HFF-Myc (cell line): ENCODE measurements around the gene PXN.

ENCODE experiments used
- DNase-seq: peaks from one replicate; pipeline ENCODE4 v3.0.0-alpha.2; 2011; ENCODE audit warnings: low read depth; ENCODE audit errors: extremely low read depth
- H3K4me3 ChIP-seq: replicated peaks from 2 replicates; pipeline ENCODE4 v1.5.1; 2011; ENCODE audit warnings: low read depth, mild to moderate bottlenecking, control low read depth, low read length
- CTCF ChIP-seq: IDR thresholded peaks from 2 replicates; pipeline ENCODE4 v1.5.1; 2012; ENCODE audit warnings: mild to moderate bottlenecking, low read depth, low read length, control low read depth; ENCODE audit errors: missing control alignments

Gene PXN

DNA sequence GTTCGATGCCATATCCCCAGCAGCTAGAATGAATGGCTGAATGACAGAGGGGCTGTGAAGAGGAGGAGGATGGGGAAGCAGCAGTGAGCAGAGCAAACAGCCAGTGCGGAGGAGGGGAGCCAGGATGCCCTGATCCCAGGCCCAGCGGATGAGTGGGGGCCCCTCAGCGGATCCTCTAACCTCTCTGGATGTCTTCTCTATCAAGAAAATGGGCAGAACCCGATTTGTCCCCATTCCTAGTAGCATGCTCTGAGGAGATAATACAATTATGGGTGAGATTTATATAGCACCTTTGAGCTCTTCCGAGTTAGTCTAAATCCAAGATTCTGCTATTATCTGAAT, 34.6 kb downstream of the PXN start:
- no peak for DNase-seq
- TF ChIP-seq CTCF: no peak
- peak overlapping the region; percentile 30 for H3K4me3 ChIP-seq

DNA sequence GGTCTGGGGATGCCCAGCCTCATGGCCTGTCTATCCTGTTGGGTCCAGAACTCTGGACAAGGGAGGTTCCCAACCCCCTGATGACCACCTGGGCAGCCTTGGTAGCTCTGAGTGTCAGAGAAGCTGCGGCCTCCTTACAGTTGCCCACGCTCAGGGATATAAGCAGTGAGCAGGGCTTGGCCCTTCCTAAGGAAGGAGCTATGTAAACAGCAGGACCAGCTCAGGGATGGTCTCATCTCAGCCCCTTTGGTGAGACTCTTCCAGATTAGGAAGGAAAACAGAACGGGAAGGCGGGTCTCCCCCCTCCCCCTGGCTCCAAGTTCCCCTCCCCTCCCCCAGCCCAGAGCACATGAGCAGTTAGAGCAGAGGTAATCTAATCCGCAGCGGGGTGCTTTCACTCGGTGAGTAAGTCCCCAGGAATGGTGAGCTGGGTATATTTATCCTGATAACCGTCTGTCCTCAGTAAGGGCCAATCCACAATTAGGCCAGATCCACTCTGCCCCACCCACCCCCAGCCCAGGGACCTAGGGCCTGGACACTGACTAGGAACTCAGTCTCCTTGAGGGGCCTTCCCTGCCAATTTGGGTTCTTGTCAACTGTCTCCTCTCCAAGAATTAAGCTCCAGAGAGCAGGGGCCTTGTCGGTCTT, 35.1 kb downstream of the PXN start:
- peak; percentile 95 for DNase-seq
- peak overlapping the region; percentile 35 for H3K4me3 ChIP-seq

DNA sequence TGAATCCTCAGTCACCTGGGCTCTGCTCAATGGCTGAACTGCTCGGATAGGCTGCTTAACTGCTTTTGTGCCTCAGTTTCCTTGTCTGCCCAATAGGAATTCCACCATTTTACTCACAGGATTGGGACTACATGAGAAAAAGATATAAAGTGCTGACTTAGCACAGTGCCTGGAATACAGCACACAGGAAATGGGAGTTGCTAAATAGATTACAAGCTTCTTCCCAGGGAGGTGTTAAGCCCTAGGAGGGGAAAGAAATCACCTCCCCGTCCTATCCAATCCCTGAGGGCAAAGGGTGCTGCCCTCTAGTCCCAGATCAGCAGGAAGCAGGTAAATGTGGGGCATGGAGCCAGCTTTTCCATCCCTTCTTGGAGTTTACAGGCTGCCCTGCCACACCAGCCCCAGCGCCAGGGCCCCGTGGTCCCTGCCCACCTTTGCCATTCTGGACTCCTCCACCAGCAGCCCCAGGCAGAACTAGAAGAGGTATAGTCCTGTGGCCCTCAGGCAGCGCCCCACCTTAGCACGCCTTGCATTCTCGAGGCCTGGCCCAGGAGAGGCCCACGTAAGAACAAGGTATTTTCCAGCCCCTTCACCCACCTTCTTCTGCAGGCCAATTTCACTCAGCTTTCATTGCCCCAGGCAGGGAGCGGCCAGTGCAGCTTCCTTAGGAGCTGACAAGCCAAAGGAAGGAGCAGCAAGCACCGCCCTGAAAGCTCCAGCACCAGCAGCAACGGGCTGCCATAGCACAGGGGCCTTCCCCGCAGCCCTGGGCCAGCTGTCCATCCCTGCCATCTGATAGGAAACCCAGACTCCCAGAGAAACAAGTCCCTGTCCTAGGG, 35.8 kb downstream of the PXN start:
- no peak for TF ChIP-seq CTCF
- peak overlapping the region; percentile 35 for H3K4me3 ChIP-seq
- DNase-seq: no peak

More for the DNA sequence above, 35.1 kb downstream of the PXN start:
- no peak for TF ChIP-seq CTCF

DNA sequence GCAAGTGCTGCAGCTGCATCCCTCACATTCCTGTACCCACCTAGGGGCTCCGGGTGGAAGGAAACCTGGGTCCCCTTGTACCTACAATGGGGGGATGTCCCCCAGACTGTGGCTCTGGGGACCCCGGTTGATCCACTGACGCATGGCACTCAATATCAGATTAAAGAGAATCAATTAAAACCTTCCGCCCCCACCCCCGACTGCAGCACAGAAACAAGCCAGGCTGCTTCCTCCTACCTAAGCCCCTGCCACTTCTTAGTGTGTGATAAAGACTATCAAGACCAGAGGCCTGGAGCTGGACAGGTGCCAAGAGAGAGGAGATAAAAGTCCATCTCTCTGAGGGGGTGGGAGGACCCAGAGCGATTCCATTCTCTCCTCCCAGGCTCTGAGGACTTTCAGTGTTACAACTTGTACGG, 36.5 kb downstream of the PXN start:
- no peak for DNase-seq
- no peak for TF ChIP-seq CTCF
- H3K4me3 ChIP-seq: peak overlapping the region; percentile 4; the same call in 1 of the 2 replicates

- H3K4me3 ChIP-seq: no peak overlapping the region; the same call in 1 of the 2 replicates
- peak; percentile 92 for TF ChIP-seq CTCF
- no peak for DNase-seq
These were observed 37.0 kb downstream of the PXN start for GRCh38 chr12:120228291-120229070.

DNA sequence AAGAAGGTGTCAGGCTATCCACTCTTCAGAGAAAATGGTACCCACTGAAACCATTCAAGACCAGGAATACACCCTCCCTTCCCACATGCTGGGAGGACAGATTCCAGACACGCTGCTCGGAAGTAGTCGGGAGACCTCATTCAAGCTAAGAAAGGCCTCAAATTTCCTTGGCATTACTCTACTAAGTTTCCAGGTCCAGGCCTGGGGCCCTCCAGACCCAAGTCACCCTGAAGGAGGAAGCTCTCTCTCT, 37.6 kb downstream of the PXN start:
- no peak for DNase-seq
- H3K4me3 ChIP-seq: no peak overlapping the region
- no peak for TF ChIP-seq CTCF
